ENCODE measurements around the gene NANS.

DNA sequence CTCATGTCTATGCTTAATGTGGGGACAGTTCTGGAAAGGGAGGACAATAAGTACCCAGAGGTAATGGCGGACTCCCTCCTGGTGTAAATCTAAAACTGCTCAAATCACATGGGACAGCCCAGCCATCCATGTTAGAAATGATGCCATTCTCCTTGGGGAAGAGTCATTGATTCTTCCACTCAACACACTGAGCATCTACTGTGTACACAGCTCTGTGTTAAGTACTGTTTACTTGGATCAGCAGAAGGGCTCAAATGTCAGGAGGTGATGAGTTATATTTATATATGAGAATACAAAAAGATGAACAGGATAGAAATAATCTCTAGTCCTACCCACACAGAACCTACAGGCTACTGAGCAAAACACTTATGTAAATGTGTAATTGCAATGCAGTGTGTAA lies 31.8 kb upstream of the NANS start:
- TF ChIP-seq, protein P1, sequence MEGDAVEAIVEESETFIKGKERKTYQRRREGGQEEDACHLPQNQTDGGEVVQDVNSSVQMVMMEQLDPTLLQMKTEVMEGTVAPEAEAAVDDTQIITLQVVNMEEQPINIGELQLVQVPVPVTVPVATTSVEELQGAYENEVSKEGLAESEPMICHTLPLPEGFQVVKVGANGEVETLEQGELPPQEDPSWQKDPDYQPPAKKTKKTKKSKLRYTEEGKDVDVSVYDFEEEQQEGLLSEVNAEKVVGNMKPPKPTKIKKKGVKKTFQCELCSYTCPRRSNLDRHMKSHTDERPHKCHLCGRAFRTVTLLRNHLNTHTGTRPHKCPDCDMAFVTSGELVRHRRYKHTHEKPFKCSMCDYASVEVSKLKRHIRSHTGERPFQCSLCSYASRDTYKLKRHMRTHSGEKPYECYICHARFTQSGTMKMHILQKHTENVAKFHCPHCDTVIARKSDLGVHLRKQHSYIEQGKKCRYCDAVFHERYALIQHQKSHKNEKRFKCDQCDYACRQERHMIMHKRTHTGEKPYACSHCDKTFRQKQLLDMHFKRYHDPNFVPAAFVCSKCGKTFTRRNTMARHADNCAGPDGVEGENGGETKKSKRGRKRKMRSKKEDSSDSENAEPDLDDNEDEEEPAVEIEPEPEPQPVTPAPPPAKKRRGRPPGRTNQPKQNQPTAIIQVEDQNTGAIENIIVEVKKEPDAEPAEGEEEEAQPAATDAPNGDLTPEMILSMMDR (IDR thresholded peaks at IDR 0.05 in 4 of 5, conservative IDR thresholded peaks at IDR 0.05 in 1 of 5), result no peak
- TF ChIP-seq POLR2A (IDR thresholded peaks at IDR 0.05), result no peak
